HL-60/S4 treated with retinoic acid at 250 ng/mL for 4 days and 3 days (cell line): ENCODE measurements around the gene COMTD1.
"Not testable (repeated sequence)": the region's sequence is repeated elsewhere in the genome, so short reads cannot be mapped to it uniquely, and the experiment has no call there.

Experiments
- in situ Hi-C: fragments of 300-500 bp; cut with MboI; formaldehyde crosslinking; loops from 2 replicates; pipeline ENCODE4 v1.7.0; 2022; ENCODE audit warnings: low sequenced_read_pairs

COMTD1 gene

GRCh38 chr10:75226656-75227055, 9.1 kb downstream of the COMTD1 start:
- in situ Hi-C loops = loop anchor here (25.0 kb wide), 1 partner anchor 964 kb away; no protein-coding TSS in a partner anchor

GRCh38 chr10:75226095-75226494, 9.7 kb downstream of the COMTD1 start:
- in situ Hi-C loops = loop anchor here (25.0 kb wide), 1 partner anchor 964 kb away; no protein-coding TSS in a partner anchor

- in situ Hi-C loops = no loop called here
Measured at GRCh38 chr10:75223507-75223906, 12.2 kb downstream of the COMTD1 start.

- in situ Hi-C loops = not testable (repeated sequence)
Measured at GRCh38 chr10:75221492-75221891, 14.3 kb downstream of the COMTD1 start.

GRCh38 chr10:75220274-75220673, 15.5 kb downstream of the COMTD1 start:
- in situ Hi-C loops = no loop called here

GRCh38 chr10:75212343-75212742, 23.4 kb downstream of the COMTD1 start:
- in situ Hi-C loops = no loop called here

GRCh38 chr10:75211007-75211691, 24.6 kb downstream of the COMTD1 start:
- in situ Hi-C loops = no loop called here

GRCh38 chr10:75210282-75211006, 25.3 kb downstream of the COMTD1 start, which contains the start of gene VDAC2:
TSS of gene VDAC2 (plus strand) at chr10:75210796. CDS start at chr10:75211159, 363 bp downstream.
- in situ Hi-C loops = no loop called here

- in situ Hi-C loops = no loop called here
Measured at GRCh38 chr10:75209921-75210281, 25.9 kb downstream of the COMTD1 start.

GRCh38 chr10:75209086-75209920, 26.5 kb downstream of the COMTD1 start:
- in situ Hi-C loops = no loop called here

- in situ Hi-C loops = no loop called here
Measured at GRCh38 chr10:75208181-75208580, 27.6 kb downstream of the COMTD1 start.

GRCh38 chr10:75207857-75208144, 28.0 kb downstream of the COMTD1 start:
- in situ Hi-C loops = no loop called here

- in situ Hi-C loops = no loop called here
Measured at GRCh38 chr10:75207079-75207856, 28.5 kb downstream of the COMTD1 start.

- in situ Hi-C loops = not testable (repeated sequence)
Measured at GRCh38 chr10:75206638-75207037, 29.1 kb downstream of the COMTD1 start.

- in situ Hi-C loops = no loop called here
Measured at GRCh38 chr10:75205908-75206307, 29.8 kb downstream of the COMTD1 start.

GRCh38 chr10:75203724-75204123, 32.0 kb downstream of the COMTD1 start:
- in situ Hi-C loops = no loop called here

GRCh38 chr10:75203046-75203620, 32.6 kb downstream of the COMTD1 start:
- in situ Hi-C loops = not testable (repeated sequence)

- in situ Hi-C loops = no loop called here
Measured at GRCh38 chr10:75202321-75203045, 33.3 kb downstream of the COMTD1 start.

GRCh38 chr10:75201793-75202307, 33.9 kb downstream of the COMTD1 start:
- in situ Hi-C loops = no loop called here

- in situ Hi-C loops = not testable (repeated sequence)
Measured at GRCh38 chr10:75199949-75200348, 35.8 kb downstream of the COMTD1 start.
